ENCODE data around the gene FAM3A.
"Not testable (repeated sequence)": the region's sequence is repeated elsewhere in the genome, so short reads cannot be mapped to it uniquely, and the experiment has no call there.

DNA sequence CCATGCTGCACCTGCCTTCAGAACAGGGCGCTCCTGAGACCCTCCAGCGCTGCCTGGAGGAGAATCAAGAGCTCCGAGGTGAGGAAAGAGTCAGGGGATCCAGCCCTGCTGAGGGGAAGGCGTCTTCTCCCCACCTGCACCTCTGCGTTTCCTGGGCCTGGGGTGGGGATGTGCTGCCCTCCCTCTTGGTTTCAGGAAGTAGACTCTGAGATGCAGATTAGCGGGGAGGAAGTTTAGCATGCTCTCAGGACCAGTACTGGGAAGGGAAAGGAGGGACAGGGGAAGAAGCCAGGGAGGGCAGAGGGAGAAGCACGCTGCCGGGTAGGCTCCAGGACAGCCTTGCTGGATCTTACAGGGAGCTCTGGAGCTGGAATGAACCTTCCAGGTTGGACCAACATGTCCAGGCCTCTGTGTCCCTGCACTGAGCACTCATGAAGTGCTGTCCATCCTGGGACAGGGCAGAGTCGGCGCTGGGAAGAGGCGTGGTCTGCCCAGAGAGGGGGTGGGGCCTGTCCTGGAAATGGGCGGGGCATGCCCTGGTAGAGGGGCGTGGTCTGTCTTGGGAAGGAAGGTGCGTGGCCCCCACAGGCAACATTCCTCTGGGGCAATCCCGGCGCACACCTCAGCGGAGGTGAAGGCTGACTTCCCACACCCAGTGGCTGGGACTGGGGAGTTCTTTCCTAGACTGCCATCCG, 36.2 kb upstream of the FAM3A start:
- TF ChIP-seq, protein P1, sequence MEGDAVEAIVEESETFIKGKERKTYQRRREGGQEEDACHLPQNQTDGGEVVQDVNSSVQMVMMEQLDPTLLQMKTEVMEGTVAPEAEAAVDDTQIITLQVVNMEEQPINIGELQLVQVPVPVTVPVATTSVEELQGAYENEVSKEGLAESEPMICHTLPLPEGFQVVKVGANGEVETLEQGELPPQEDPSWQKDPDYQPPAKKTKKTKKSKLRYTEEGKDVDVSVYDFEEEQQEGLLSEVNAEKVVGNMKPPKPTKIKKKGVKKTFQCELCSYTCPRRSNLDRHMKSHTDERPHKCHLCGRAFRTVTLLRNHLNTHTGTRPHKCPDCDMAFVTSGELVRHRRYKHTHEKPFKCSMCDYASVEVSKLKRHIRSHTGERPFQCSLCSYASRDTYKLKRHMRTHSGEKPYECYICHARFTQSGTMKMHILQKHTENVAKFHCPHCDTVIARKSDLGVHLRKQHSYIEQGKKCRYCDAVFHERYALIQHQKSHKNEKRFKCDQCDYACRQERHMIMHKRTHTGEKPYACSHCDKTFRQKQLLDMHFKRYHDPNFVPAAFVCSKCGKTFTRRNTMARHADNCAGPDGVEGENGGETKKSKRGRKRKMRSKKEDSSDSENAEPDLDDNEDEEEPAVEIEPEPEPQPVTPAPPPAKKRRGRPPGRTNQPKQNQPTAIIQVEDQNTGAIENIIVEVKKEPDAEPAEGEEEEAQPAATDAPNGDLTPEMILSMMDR (IDR thresholded peaks at IDR 0.05), result not testable (repeated sequence)
- TF ChIP-seq POLR2A (IDR thresholded peaks at IDR 0.05), result not testable (repeated sequence)
